ENCODE data around the gene CTAGE6.
"Not testable (repeated sequence)": the region's sequence is repeated elsewhere in the genome, so short reads cannot be mapped to it uniquely, and the experiment has no call there.

The CTAGE6 gene

DNA sequence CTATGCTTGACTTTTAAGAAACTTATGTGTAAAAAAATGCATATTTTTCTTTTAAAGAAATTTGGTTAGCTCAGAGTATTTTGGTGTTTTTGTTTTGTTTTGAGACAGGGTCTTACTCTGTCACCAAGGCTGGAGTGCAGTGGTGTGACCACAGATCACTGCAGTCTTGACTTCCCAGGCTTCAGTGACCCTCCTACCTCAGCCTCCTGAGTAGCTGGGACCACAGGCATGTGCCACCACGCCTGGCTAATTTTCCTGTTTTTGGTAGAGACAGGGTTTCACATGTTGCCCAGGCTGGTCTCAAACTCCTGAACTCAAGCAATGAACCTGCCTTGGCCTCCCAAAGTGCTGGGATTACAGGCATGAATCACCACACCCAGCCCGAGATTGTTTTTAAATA is 10.0 kb upstream of the CTAGE6 start:
- not testable (repeated sequence) for H3K9me3 ChIP-seq (ENCODE audit: control insufficient read depth in 1 of 2, low read length in 2 of 2); H3K4me1 ChIP-seq (ENCODE audit: control insufficient read depth in 1 of 2, insufficient read depth in 2 of 2, low read length in 2 of 2); H3K27me3 ChIP-seq (ENCODE audit: control insufficient read depth in 1 of 2, insufficient read depth in 2 of 2, low read length in 2 of 2); H3K36me3 ChIP-seq (ENCODE audit: control insufficient read depth in 1 of 2, insufficient read depth in 2 of 2, low read length in 2 of 2); H3K27ac ChIP-seq (ENCODE audit: low read depth, low read length); H3K9ac ChIP-seq (ENCODE audit: low read depth in 1 of 2, low read length in 2 of 2); H3K4me3 ChIP-seq (ENCODE audit: low read depth in 1 of 2, low read length in 2 of 2)

DNA sequence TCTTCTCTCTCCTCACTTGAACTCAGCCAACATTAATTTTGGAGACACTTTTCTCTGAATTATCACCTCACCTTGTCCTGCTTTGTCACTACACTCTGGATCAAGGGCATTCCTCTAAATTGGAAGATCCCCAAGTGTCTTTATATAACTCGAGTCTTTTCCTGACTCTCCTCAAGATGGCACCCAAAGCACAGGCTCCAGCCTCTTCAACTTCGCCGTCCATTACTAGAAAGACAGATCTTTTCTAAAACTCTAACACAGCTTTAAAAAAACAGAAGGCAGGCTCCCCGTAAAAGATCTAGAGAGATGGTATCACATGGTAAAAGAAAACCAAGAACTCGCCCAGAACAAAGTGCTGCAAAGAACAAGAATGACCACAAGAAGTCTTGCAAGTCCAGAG is 8.2 kb upstream of the CTAGE6 start:
- H3K36me3 ChIP-seq (ENCODE audit: control insufficient read depth in 1 of 2, insufficient read depth in 2 of 2, low read length in 2 of 2); H3K9me3 ChIP-seq (ENCODE audit: control insufficient read depth in 1 of 2, low read length in 2 of 2); H3K4me3 ChIP-seq (ENCODE audit: low read depth in 1 of 2, low read length in 2 of 2): not testable (repeated sequence)

DNA sequence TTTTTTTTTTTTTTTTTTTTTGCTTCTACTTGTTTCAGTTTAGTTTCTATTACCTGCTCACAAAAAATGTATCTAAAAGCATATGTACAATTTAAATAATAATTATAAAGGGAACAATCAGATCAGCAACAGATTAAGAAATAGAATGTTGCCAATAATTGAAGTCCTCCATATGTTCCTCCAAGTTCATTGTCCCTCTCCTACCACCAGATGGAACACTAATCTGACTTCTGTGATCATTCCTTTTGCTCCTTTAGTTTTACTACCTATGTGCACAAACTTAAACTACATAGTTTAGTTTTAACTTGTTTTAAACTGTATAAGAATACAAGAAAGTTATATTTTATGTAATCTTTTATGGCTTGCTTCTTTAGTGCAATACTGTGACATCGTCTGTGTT is 5.6 kb upstream of the CTAGE6 start:
- H3K4me3 ChIP-seq (ENCODE audit: low read depth in 1 of 2, low read length in 2 of 2); H3K27me3 ChIP-seq (ENCODE audit: control insufficient read depth in 1 of 2, insufficient read depth in 2 of 2, low read length in 2 of 2); H3K27ac ChIP-seq (ENCODE audit: low read depth, low read length); H3K9ac ChIP-seq (ENCODE audit: low read depth in 1 of 2, low read length in 2 of 2); H3K36me3 ChIP-seq (ENCODE audit: control insufficient read depth in 1 of 2, insufficient read depth in 2 of 2, low read length in 2 of 2); H3K4me1 ChIP-seq (ENCODE audit: control insufficient read depth in 1 of 2, insufficient read depth in 2 of 2, low read length in 2 of 2); H3K9me3 ChIP-seq (ENCODE audit: control insufficient read depth in 1 of 2, low read length in 2 of 2): not testable (repeated sequence)

More for the DNA sequence above, 8.2 kb upstream of the CTAGE6 start:
- H3K27me3 ChIP-seq (ENCODE audit: control insufficient read depth in 1 of 2, insufficient read depth in 2 of 2, low read length in 2 of 2); H3K9ac ChIP-seq (ENCODE audit: low read depth in 1 of 2, low read length in 2 of 2); H3K4me1 ChIP-seq (ENCODE audit: control insufficient read depth in 1 of 2, insufficient read depth in 2 of 2, low read length in 2 of 2); H3K27ac ChIP-seq (ENCODE audit: low read depth, low read length): not testable (repeated sequence)

DNA sequence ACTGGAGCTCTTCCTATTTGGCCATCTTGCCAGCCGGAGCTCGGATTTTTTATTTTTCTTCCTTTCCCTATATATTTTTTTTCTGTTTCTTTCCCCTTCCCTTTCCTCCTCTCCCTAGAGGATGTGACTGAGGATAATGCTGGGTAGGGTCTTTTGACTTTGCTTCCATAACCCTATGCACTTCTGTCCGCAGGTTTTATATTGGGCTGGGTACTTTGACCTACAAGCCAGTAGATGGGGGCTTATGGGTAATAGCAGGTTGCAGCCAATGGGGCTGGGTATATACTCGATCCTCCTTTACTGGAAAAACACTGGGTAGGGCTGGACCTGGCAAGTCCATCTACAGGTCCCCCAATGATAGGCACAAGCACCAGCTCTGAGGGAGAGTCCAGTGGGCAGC is 12.2 kb downstream of the CTAGE6 start:
- H3K9ac ChIP-seq (ENCODE audit: low read depth in 1 of 2, low read length in 2 of 2); H3K36me3 ChIP-seq (ENCODE audit: control insufficient read depth in 1 of 2, insufficient read depth in 2 of 2, low read length in 2 of 2); H3K4me1 ChIP-seq (ENCODE audit: control insufficient read depth in 1 of 2, insufficient read depth in 2 of 2, low read length in 2 of 2); H3K4me3 ChIP-seq (ENCODE audit: low read depth in 1 of 2, low read length in 2 of 2); H3K27ac ChIP-seq (ENCODE audit: low read depth, low read length); H3K9me3 ChIP-seq (ENCODE audit: control insufficient read depth in 1 of 2, low read length in 2 of 2); H3K27me3 ChIP-seq (ENCODE audit: control insufficient read depth in 1 of 2, insufficient read depth in 2 of 2, low read length in 2 of 2): not testable (repeated sequence)

DNA sequence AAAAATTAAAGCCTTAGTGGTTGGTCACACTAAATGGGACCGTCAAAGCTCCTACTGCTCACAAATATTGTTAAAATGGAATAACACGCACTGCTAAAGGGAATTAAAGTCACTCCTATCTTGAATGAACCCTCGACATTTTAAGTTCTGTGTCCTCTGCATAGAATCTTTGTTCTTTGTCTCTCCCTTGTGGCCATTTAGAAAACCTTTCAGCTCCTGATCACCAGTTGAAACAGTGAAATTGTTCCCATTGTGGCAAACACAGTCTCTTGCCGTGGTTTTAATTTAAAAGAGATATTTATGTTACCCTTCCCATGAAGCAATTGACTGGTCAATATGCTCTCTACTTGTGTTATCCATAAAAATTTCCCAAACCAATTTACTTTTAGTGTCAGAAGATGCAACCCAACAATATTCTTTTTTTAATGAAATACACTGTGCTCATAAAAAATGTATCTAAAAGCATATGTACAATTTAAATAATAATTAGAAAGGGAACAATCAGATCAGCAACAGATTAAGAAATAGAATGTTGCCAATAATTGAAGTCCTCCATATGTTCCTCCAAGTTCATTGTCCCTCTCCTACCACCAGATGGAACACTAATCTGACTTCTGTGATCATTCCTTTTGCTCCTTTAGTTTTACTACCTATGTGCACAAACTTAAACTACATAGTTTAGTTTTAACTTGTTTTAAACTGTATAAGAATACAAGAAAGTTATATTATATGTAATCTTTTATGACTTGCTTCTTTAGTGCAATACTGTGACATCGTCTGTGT is 20.3 kb downstream of the CTAGE6 start:
- not testable (repeated sequence) for H3K27me3 ChIP-seq (ENCODE audit: control insufficient read depth in 1 of 2, insufficient read depth in 2 of 2, low read length in 2 of 2); H3K9ac ChIP-seq (ENCODE audit: low read depth in 1 of 2, low read length in 2 of 2)

DNA sequence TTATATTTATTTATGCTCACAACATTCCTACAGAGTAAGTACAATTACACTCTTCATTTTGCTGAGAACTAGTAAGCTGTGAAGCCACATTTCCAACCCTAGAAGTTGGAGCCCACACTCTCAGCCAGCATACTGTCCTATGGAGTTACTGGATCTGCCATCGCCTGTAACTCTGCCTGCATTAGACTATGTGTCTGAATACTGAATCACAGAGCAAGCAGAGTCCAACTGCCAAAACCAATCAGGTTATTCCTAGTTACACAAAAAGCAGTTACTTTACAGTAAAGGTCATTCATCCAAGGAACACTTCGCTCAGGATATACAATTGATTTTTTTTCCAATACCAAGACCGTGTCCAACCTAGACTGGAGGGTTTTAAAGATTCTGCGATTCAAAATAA is 21.5 kb downstream of the CTAGE6 start:
- H3K9me3 ChIP-seq (ENCODE audit: control insufficient read depth in 1 of 2, low read length in 2 of 2): no peaks in the 10 kb centered on the region
- no peak overlapping the region for H3K4me3 ChIP-seq (ENCODE audit: low read depth in 1 of 2, low read length in 2 of 2)
- H3K4me1 ChIP-seq (ENCODE audit: control insufficient read depth in 1 of 2, insufficient read depth in 2 of 2, low read length in 2 of 2): no peaks in the 10 kb centered on the region
- H3K36me3 ChIP-seq (ENCODE audit: control insufficient read depth in 1 of 2, insufficient read depth in 2 of 2, low read length in 2 of 2): no peaks in the 10 kb centered on the region
- no peak overlapping the region for H3K27ac ChIP-seq (ENCODE audit: low read depth, low read length)
- no peaks in the 10 kb centered on the region for H3K27me3 ChIP-seq (ENCODE audit: control insufficient read depth in 1 of 2, insufficient read depth in 2 of 2, low read length in 2 of 2)
- no peak overlapping the region for H3K9ac ChIP-seq (ENCODE audit: low read depth in 1 of 2, low read length in 2 of 2)

More for the DNA sequence above, 20.3 kb downstream of the CTAGE6 start:
- H3K9me3 ChIP-seq (ENCODE audit: control insufficient read depth in 1 of 2, low read length in 2 of 2); H3K27ac ChIP-seq (ENCODE audit: low read depth, low read length); H3K4me1 ChIP-seq (ENCODE audit: control insufficient read depth in 1 of 2, insufficient read depth in 2 of 2, low read length in 2 of 2); H3K4me3 ChIP-seq (ENCODE audit: low read depth in 1 of 2, low read length in 2 of 2); H3K36me3 ChIP-seq (ENCODE audit: control insufficient read depth in 1 of 2, insufficient read depth in 2 of 2, low read length in 2 of 2): not testable (repeated sequence)

DNA sequence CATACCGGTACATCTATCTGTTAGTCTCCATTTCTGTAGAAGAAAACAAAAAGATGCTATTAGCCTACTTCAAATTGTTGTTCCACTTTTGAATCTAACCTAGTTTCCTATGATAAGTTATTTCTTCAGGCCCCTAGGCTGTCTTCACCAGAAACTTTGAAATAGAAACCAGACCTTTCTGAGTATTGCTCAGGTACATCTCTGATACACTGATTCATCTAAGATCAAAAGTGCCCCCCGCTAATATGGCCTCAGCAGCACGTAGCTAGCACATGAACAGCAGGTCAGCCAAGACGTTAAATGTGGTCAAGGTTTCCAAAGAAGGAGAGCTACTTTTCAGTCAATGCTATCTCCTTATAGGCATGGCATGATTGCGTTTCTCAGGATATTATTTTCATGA is 23.6 kb downstream of the CTAGE6 start:
- no peaks in the 10 kb centered on the region for H3K4me1 ChIP-seq (ENCODE audit: control insufficient read depth in 1 of 2, insufficient read depth in 2 of 2, low read length in 2 of 2)
- no peaks in the 10 kb centered on the region for H3K27me3 ChIP-seq (ENCODE audit: control insufficient read depth in 1 of 2, insufficient read depth in 2 of 2, low read length in 2 of 2)
- no peaks in the 10 kb centered on the region for H3K9me3 ChIP-seq (ENCODE audit: control insufficient read depth in 1 of 2, low read length in 2 of 2)
- no peaks in the 10 kb centered on the region for H3K36me3 ChIP-seq (ENCODE audit: control insufficient read depth in 1 of 2, insufficient read depth in 2 of 2, low read length in 2 of 2)
- no peak overlapping the region for H3K4me3 ChIP-seq (ENCODE audit: low read depth in 1 of 2, low read length in 2 of 2)
- H3K9ac ChIP-seq (ENCODE audit: low read depth in 1 of 2, low read length in 2 of 2): no peak overlapping the region
- H3K27ac ChIP-seq (ENCODE audit: low read depth, low read length): no peak overlapping the region

DNA sequence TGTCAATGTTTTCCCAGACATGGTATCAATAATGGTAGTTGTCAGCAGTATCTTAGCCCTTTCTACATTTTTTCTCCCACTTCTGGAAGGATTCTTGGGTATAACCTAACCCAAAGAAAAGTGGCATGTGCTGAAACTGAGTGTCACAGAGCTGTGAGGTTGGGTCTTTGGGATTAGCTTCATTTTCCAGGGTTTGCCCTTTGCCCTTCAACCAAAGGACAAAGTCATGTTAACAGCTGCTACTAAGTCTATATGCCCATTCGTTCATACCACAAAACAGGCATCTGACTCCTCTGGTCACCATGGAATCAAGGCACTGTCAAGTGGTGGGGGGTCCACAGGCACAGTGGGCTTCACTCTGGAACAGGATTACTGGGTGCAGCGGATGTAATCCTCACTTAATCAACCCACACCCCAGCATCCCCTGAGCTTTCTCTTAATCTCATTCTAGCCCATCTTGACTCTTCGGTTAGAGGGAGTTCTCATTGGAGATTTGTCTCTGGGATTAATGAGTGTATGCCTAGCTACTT is 29.1 kb downstream of the CTAGE6 start:
- Histone ChIP-seq H3K9me3 (ENCODE audit: control insufficient read depth in 1 of 2, low read length in 2 of 2) (no peaks in the 10 kb centered on the region), H3K4me1 (ENCODE audit: control insufficient read depth in 1 of 2, insufficient read depth in 2 of 2, low read length in 2 of 2) (no peaks in the 10 kb centered on the region), H3K4me3 (ENCODE audit: low read depth in 1 of 2, low read length in 2 of 2) (no peak overlapping the region), H3K36me3 (ENCODE audit: control insufficient read depth in 1 of 2, insufficient read depth in 2 of 2, low read length in 2 of 2) (no peaks in the 10 kb centered on the region), H3K9ac (ENCODE audit: low read depth in 1 of 2, low read length in 2 of 2) (no peak overlapping the region), H3K27me3 (ENCODE audit: control insufficient read depth in 1 of 2, insufficient read depth in 2 of 2, low read length in 2 of 2) (no peaks in the 10 kb centered on the region), H3K27ac (ENCODE audit: low read depth, low read length) (no peak overlapping the region)

DNA sequence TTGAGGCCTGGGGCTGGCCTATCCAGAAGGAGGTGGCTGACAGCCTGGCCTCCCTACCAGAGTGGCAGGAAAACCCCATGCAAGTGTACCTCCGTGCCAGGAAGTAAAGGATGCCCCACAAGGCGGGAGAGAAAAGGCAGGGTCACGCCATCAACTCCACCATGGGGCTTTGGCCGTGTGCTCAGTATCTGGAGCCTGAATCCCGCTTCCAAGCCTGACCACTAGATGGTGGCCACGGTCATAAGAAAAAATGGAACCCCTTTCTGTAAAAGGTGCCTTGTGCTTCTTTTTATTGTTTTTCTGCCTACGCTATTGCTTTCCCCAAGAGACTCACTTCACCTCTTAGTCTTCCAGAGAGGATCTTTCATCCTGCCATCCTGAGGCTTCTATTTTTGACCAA is 29.9 kb downstream of the CTAGE6 start:
- not testable (repeated sequence) for H3K4me3 ChIP-seq (ENCODE audit: low read depth in 1 of 2, low read length in 2 of 2); H3K36me3 ChIP-seq (ENCODE audit: control insufficient read depth in 1 of 2, insufficient read depth in 2 of 2, low read length in 2 of 2); H3K4me1 ChIP-seq (ENCODE audit: control insufficient read depth in 1 of 2, insufficient read depth in 2 of 2, low read length in 2 of 2); H3K27me3 ChIP-seq (ENCODE audit: control insufficient read depth in 1 of 2, insufficient read depth in 2 of 2, low read length in 2 of 2); H3K9ac ChIP-seq (ENCODE audit: low read depth in 1 of 2, low read length in 2 of 2); H3K27ac ChIP-seq (ENCODE audit: low read depth, low read length); H3K9me3 ChIP-seq (ENCODE audit: control insufficient read depth in 1 of 2, low read length in 2 of 2)

DNA sequence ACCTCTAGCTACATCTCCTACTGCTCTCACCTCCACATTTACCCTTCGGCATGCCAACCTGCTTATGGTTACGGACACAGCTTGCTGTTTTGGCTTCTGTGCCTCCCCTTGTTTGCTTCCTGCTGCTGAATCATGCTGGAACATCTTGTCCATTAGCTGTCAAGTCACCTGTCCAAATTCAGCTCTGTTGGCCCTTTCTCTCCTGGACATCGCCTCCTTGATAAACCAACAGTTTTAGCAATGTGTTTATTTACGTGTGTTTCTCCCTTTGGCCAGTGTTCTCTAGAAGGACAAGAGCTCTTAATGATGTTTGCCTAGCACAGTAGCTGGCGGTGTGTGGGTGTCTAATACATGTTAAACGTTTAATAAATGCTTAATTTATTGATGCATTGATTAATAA is 31.4 kb downstream of the CTAGE6 start:
- not testable (repeated sequence) for H3K4me1 ChIP-seq (ENCODE audit: control insufficient read depth in 1 of 2, insufficient read depth in 2 of 2, low read length in 2 of 2); H3K27me3 ChIP-seq (ENCODE audit: control insufficient read depth in 1 of 2, insufficient read depth in 2 of 2, low read length in 2 of 2)

DNA sequence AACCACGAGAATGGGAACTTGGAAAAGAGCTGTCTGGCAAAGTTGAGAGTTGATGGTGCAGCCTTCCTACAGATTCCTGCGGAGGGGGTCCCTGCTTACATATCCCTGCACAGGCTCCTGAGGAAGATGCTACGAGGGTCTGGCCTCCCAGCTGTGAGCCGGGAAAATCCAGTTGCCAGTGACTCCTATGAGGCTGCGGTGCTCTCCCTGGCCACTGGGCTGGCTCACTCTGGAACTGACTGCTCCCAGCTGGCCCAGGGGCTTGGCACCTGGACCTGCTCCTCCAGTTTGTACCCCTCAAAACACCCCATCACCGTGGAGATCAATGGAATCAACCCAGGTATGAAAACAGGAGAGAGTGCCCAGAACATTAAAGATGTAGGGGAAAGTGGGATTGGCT is 37.2 kb downstream of the CTAGE6 start:
- H3K9ac ChIP-seq (ENCODE audit: low read depth in 1 of 2, low read length in 2 of 2); H3K36me3 ChIP-seq (ENCODE audit: control insufficient read depth in 1 of 2, insufficient read depth in 2 of 2, low read length in 2 of 2); H3K4me3 ChIP-seq (ENCODE audit: low read depth in 1 of 2, low read length in 2 of 2); H3K4me1 ChIP-seq (ENCODE audit: control insufficient read depth in 1 of 2, insufficient read depth in 2 of 2, low read length in 2 of 2); H3K9me3 ChIP-seq (ENCODE audit: control insufficient read depth in 1 of 2, low read length in 2 of 2); H3K27ac ChIP-seq (ENCODE audit: low read depth, low read length); H3K27me3 ChIP-seq (ENCODE audit: control insufficient read depth in 1 of 2, insufficient read depth in 2 of 2, low read length in 2 of 2): not testable (repeated sequence)

More for the DNA sequence above, 31.4 kb downstream of the CTAGE6 start:
- H3K36me3 ChIP-seq (ENCODE audit: control insufficient read depth in 1 of 2, insufficient read depth in 2 of 2, low read length in 2 of 2); H3K27ac ChIP-seq (ENCODE audit: low read depth, low read length); H3K9ac ChIP-seq (ENCODE audit: low read depth in 1 of 2, low read length in 2 of 2); H3K4me3 ChIP-seq (ENCODE audit: low read depth in 1 of 2, low read length in 2 of 2); H3K9me3 ChIP-seq (ENCODE audit: control insufficient read depth in 1 of 2, low read length in 2 of 2): not testable (repeated sequence)
